HL-60 (cell line): ENCODE data around the gene TMEM252.

ENCODE experiments used
- DNase-seq, 2 experiments: peaks; one replicate each; pipeline ENCODE4 v3.0.0-alpha.2; 2010 to 2020; ENCODE audit warnings: low read depth in 1 of 2, low spot score in 1 of 2
- H3K27ac ChIP-seq: fragments of 250-450 bp; sonication (Bioruptor Pico); replicated peaks from 2 replicates; pipeline ENCODE4 v1.5.1; 2020; ENCODE audit warnings: mild to moderate bottlenecking, moderate library complexity
- H3K27me3 ChIP-seq: fragments of 250-450 bp; sonication (Bioruptor Pico); 2 replicates; pipeline ENCODE4 v1.5.1; 2021; ENCODE audit warnings: mild to moderate bottlenecking, moderate library complexity; ENCODE audit not compliant: insufficient read depth, poor library complexity, severe bottlenecking
- H3K4me3 ChIP-seq: replicated peaks from 2 replicates; pipeline ENCODE4 v1.5.1; 2011; ENCODE audit warnings: mild to moderate bottlenecking, control low read depth, low read length; ENCODE audit not compliant: insufficient read depth
- GABPA ChIP-seq: IDR thresholded peaks from 2 replicates; pipeline ENCODE4 v1.6.1; 2012; ENCODE audit warnings: low read depth
- POLR2AphosphoS5 ChIP-seq: IDR thresholded peaks from 2 replicates; pipeline ENCODE4 v1.6.1; 2012; ENCODE audit warnings: low read depth
- SPI1 ChIP-seq: IDR thresholded peaks from 2 replicates; pipeline ENCODE4 v1.6.1; 2012; ENCODE audit warnings: low read depth, mild to moderate bottlenecking, borderline replicate concordance
- TF ChIP-seq, protein P1 (sequence below): IDR thresholded peaks from one replicate; pipeline ENCODE4 v1.5.1; 2011; ENCODE audit warnings: low read length, control low read depth, inconsistent platforms; ENCODE audit not compliant: insufficient read depth
- TF ChIP-seq, protein P2 (sequence below): IDR thresholded peaks from 2 replicates; pipeline ENCODE4 v1.6.1; 2012; ENCODE audit warnings: low read depth; ENCODE audit not compliant: insufficient replicate concordance

Gene TMEM252

DNA sequence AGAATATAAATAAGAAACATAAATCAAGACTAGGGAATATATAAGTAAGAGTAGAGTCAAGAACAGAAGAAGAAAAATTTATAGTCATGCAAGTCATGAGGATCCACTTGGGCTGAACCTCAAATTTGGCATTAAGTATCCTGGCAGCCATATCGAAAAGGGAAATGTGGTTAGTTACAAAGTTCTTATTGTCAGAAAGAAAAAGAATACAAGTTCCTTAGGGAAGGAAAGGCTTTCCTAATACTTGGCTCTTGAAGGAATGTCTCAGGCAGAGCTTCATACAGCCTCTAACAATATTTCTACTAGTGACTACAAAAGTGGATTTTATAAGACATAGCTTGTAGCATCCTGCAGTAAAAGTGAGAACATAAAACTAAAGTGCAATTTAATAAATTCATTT lies 45.4 kb downstream of the TMEM252 start:
- Histone ChIP-seq H3K27me3 (peaks cover 6% of the 10 kb centered on the region), H3K4me3 (no peak overlapping the region), H3K27ac (no peak overlapping the region)
- TF ChIP-seq, protein P1, sequence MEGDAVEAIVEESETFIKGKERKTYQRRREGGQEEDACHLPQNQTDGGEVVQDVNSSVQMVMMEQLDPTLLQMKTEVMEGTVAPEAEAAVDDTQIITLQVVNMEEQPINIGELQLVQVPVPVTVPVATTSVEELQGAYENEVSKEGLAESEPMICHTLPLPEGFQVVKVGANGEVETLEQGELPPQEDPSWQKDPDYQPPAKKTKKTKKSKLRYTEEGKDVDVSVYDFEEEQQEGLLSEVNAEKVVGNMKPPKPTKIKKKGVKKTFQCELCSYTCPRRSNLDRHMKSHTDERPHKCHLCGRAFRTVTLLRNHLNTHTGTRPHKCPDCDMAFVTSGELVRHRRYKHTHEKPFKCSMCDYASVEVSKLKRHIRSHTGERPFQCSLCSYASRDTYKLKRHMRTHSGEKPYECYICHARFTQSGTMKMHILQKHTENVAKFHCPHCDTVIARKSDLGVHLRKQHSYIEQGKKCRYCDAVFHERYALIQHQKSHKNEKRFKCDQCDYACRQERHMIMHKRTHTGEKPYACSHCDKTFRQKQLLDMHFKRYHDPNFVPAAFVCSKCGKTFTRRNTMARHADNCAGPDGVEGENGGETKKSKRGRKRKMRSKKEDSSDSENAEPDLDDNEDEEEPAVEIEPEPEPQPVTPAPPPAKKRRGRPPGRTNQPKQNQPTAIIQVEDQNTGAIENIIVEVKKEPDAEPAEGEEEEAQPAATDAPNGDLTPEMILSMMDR = no peak
- no peak for TF ChIP-seq POLR2AphosphoS5
- TF ChIP-seq, protein P2, sequence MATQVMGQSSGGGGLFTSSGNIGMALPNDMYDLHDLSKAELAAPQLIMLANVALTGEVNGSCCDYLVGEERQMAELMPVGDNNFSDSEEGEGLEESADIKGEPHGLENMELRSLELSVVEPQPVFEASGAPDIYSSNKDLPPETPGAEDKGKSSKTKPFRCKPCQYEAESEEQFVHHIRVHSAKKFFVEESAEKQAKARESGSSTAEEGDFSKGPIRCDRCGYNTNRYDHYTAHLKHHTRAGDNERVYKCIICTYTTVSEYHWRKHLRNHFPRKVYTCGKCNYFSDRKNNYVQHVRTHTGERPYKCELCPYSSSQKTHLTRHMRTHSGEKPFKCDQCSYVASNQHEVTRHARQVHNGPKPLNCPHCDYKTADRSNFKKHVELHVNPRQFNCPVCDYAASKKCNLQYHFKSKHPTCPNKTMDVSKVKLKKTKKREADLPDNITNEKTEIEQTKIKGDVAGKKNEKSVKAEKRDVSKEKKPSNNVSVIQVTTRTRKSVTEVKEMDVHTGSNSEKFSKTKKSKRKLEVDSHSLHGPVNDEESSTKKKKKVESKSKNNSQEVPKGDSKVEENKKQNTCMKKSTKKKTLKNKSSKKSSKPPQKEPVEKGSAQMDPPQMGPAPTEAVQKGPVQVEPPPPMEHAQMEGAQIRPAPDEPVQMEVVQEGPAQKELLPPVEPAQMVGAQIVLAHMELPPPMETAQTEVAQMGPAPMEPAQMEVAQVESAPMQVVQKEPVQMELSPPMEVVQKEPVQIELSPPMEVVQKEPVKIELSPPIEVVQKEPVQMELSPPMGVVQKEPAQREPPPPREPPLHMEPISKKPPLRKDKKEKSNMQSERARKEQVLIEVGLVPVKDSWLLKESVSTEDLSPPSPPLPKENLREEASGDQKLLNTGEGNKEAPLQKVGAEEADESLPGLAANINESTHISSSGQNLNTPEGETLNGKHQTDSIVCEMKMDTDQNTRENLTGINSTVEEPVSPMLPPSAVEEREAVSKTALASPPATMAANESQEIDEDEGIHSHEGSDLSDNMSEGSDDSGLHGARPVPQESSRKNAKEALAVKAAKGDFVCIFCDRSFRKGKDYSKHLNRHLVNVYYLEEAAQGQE = no peak
- TF ChIP-seq GABPA = no peak
- DNase-seq = no peak

DNA sequence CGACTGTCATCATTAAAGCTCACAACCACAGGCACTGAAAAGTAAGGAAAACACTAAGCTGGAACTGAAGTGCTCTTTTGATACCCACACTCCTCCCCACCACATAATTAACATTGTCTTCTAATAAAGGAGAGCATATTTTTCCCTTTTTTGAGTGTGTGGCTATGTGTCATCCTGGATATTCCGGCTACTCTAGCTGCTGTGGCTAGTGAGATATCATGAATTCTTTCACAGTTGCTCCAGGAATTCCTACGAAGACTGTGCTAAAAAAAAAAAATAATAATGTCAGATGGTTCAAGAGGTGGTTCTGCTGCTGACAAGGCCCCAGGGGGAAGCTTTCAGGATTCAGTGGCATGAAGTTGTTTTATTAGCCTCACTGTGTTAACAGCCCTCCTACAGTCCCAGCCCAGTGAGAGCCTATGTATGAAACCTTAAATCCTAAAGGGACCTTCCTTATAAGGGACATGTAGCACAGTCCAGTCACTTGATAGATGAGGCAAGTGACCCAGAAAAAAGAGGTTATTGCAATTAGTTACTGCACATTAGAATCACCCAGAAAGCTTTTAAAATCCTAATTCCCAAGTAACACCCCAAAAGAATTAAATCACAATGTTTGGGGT lies 46.6 kb downstream of the TMEM252 start:
- H3K27me3 ChIP-seq = peaks cover 6% of the 10 kb centered on the region
- DNase-seq = no peak
- H3K4me3 ChIP-seq = no peak overlapping the region
- TF ChIP-seq, protein P2 = no peak
- TF ChIP-seq, protein P1 = no peak
- TF ChIP-seq GABPA (no peak), SPI1 (no peak), POLR2AphosphoS5 (no peak)
- no peak overlapping the region for H3K27ac ChIP-seq

DNA sequence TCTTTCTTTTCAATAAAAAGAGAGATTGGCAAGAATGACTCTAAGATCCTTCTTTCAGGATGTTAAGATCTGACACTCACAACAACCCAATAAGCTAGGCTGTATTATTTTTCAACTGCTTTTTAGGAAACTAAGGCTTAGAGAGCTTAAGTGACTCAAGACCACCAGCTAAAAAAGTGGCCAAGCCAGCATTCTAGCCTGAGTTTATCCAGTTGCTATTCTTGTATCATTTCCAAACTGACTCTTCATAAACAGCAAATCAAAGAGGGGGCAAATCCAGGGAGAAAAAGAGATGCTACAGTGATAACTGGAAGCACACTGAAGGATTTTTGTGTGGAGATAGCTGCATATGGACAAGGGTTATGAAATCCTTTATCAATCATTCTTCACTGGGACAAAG lies 47.1 kb downstream of the TMEM252 start:
- no peak overlapping the region for H3K4me3 ChIP-seq
- H3K27ac ChIP-seq = no peak overlapping the region
- no peak for DNase-seq
- H3K27me3 ChIP-seq = peaks cover 6% of the 10 kb centered on the region
- TF ChIP-seq SPI1 = no peak
- TF ChIP-seq, protein P2 = no peak
- no peak for TF ChIP-seq POLR2AphosphoS5
- TF ChIP-seq, protein P1 = no peak
- TF ChIP-seq GABPA = no peak
